GM04503 (cell line): Measurements from ENCODE around the gene CCR2.

ENCODE experiments used
- DNase-seq: peaks from one replicate; pipeline ENCODE4 v3.0.0-alpha.2; 2012; ENCODE audit warnings: low read depth

The CCR2 gene

GRCh38 chr3:46354984-46355383 lies 1.1 kb downstream of the CCR2 start:
- DNase-seq, result no peak

DNA sequence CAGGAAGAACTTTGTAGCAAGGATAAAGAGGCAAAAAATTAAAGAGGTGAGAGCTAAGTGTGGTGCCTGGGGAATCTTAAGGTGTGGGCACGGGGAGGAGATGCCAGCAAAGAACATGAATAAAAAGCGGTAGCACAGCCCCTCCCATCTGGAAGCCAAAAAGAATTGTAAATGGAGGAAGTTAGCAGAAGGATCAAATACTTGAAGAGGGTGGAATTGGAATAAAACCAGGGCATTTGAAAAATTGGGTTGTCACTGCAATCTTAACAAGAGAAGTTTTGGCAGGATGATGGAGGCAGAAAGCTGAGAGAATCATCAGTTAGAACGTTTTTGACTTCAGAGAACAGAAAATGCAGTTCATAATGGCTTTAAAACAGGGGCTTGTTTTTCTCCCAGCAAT lies 2.4 kb downstream of the CCR2 start:
- DNase-seq, result no peak

GRCh38 chr3:46356909-46357308 lies 3.0 kb downstream of the CCR2 start:
- DNase-seq, result no peak

- no peak for DNase-seq
Observed at GRCh38 chr3:46358466-46358865, 4.6 kb downstream of the CCR2 start.

GRCh38 chr3:46359733-46360493 lies 6.0 kb downstream of the CCR2 start:
- DNase-seq, result no peak

DNA sequence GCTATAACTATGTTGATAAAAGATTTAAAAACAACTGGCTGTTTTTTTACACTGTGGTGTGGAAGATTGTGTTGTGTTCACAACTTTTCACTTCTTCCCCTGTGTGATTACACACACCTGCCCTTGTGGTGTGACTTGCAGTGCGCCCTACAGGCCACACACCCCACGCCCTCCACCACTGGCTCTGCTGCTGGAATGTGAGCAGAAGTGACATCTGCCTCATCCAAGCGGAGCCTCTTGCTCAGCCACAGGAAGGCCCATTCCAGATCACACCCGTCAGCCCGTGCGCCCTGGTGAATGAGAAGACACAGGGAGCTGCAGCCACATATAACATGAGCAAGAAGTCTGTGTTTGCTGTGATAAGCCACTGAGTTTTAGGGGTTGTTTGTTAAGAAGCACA lies 7.0 kb downstream of the CCR2 start:
- no peak for DNase-seq

DNA sequence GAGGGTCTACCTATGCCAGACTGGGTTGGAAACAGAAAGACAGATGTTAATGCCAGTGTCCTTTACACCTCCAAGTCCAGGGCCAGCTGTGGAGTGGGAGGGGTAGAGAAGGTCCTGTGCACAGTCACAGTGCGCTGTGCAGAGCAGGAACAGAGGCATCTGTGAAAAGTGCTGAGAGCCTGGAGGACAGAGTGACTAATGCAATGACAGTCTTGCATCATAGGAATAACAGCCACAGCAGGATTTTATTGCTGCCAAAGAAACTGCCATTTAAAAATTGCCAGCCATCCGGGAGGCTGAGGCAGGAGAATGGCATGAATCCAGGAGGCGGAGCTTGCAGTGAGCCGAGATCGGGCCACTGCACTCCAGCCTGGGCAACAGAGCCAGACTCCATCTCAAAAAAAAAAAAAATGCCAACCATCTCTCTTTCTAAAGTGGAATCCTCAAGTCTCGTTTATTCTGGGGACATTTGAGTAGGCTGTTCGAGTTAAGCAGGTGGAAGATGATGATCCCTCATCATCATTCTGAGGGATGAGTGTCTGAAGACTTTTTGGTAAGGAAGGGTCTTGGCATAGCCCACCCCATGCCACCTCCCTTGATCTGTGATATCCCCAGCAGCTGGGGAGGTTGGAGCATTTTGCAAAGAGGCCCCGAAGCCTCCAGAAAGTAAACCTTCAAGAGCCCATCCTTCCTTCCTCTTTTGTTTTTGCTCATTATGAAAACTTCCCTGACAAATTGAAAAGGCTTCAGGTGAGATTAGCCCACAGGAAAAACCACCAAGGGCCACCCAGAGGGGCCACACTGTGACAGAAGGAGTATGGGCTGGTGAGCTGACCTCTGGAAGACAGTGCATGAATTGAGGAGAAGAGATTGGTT lies 7.7 kb downstream of the CCR2 start:
- DNase-seq, result no peak

GRCh38 chr3:46365041-46365440 lies 11.1 kb downstream of the CCR2 start:
- no peak for DNase-seq

GRCh38 chr3:46365737-46366524 lies 12.0 kb downstream of the CCR2 start:
- no peak for DNase-seq

GRCh38 chr3:46367811-46368210 lies 13.9 kb downstream of the CCR2 start:
- no peak for DNase-seq

DNA sequence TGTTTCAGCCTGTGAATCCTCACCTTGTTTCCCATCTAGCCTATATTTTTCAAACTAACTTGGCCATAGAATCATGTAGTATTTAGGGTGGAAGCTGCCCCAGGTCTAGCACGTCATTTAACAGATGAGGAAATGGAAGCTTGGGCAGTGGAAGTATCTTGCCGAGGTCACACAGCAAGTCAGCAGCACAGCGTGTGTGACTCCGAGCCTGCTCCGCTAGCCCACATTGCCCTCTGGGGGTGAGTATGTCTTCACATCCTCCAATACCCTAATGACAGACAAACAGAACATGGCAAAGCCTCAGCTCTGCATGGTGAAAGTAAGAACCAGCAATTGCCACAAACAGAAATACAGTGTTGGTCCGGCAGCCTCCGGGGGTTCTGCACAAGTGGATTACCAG lies 14.7 kb downstream of the CCR2 start:
- no peak for DNase-seq

GRCh38 chr3:46369151-46369550 lies 15.2 kb downstream of the CCR2 start:
- no peak for DNase-seq

DNA sequence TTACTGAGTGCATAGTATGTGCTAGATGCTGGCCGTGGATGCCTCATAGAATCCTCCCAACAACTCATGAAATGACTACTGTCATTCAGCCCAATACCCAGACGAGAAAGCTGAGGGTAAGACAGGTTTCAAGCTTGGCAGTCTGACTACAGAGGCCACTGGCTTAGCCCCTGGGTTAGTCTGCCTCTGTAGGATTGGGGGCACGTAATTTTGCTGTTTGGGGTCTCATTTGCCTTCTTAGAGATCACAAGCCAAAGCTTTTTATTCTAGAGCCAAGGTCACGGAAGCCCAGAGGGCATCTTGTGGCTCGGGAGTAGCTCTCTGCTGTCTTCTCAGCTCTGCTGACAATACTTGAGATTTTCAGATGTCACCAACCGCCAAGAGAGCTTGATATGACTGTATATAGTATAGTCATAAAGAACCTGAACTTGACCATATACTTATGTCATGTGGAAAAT lies 15.8 kb downstream of the CCR2 start:
- no peak for DNase-seq

DNA sequence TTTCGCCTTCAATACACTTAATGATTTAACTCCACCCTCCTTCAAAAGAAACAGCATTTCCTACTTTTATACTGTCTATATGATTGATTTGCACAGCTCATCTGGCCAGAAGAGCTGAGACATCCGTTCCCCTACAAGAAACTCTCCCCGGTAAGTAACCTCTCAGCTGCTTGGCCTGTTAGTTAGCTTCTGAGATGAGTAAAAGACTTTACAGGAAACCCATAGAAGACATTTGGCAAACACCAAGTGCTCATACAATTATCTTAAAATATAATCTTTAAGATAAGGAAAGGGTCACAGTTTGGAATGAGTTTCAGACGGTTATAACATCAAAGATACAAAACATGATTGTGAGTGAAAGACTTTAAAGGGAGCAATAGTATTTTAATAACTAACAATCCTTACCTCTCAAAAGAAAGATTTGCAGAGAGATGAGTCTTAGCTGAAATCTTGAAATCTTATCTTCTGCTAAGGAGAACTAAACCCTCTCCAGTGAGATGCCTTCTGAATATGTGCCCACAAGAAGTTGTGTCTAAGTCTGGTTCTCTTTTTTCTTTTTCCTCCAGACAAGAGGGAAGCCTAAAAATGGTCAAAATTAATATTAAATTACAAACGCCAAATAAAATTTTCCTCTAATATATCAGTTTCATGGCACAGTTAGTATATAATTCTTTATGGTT lies 17.1 kb downstream of the CCR2 start, which contains the start of gene CCR5:
TSS of gene CCR5 (plus strand) at position 108 of the 680 bp plus-strand sequence. CDS start 1,957 bp downstream, outside the sequence.
- DNase-seq, result no peak

GRCh38 chr3:46371519-46372340 lies 17.8 kb downstream of the CCR2 start:
- no peak for DNase-seq

DNA sequence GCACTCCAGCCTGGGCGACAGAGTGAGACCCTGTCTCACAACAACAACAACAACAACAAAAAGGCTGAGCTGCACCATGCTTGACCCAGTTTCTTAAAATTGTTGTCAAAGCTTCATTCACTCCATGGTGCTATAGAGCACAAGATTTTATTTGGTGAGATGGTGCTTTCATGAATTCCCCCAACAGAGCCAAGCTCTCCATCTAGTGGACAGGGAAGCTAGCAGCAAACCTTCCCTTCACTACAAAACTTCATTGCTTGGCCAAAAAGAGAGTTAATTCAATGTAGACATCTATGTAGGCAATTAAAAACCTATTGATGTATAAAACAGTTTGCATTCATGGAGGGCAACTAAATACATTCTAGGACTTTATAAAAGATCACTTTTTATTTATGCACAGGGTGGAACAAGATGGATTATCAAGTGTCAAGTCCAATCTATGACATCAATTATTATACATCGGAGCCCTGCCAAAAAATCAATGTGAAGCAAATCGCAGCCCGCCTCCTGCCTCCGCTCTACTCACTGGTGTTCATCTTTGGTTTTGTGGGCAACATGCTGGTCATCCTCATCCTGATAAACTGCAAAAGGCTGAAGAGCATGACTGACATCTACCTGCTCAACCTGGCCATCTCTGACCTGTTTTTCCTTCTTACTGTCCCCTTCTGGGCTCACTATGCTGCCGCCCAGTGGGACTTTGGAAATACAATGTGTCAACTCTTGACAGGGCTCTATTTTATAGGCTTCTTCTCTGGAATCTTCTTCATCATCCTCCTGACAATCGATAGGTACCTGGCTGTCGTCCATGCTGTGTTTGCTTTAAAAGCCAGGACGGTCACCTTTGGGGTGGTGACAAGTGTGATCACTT lies 18.8 kb downstream of the CCR2 start:
- DNase-seq, result no peak

DNA sequence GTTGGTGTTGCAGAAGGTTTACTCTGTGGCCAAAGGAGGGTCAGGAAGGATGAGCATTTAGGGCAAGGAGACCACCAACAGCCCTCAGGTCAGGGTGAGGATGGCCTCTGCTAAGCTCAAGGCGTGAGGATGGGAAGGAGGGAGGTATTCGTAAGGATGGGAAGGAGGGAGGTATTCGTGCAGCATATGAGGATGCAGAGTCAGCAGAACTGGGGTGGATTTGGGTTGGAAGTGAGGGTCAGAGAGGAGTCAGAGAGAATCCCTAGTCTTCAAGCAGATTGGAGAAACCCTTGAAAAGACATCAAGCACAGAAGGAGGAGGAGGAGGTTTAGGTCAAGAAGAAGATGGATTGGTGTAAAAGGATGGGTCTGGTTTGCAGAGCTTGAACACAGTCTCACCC lies 20.8 kb downstream of the CCR2 start:
- no peak for DNase-seq

DNA sequence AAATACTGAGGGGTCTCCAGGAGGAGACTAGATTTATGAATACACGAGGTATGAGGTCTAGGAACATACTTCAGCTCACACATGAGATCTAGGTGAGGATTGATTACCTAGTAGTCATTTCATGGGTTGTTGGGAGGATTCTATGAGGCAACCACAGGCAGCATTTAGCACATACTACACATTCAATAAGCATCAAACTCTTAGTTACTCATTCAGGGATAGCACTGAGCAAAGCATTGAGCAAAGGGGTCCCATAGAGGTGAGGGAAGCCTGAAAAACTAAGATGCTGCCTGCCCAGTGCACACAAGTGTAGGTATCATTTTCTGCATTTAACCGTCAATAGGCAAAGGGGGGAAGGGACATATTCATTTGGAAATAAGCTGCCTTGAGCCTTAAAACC lies 21.3 kb downstream of the CCR2 start:
- no peak for DNase-seq

DNA sequence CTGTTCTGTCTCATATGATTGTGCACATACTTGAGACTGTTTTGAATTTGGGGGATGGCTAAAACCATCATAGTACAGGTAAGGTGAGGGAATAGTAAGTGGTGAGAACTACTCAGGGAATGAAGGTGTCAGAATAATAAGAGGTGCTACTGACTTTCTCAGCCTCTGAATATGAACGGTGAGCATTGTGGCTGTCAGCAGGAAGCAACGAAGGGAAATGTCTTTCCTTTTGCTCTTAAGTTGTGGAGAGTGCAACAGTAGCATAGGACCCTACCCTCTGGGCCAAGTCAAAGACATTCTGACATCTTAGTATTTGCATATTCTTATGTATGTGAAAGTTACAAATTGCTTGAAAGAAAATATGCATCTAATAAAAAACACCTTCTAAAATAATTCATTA lies 21.9 kb downstream of the CCR2 start:
- DNase-seq, result no peak

DNA sequence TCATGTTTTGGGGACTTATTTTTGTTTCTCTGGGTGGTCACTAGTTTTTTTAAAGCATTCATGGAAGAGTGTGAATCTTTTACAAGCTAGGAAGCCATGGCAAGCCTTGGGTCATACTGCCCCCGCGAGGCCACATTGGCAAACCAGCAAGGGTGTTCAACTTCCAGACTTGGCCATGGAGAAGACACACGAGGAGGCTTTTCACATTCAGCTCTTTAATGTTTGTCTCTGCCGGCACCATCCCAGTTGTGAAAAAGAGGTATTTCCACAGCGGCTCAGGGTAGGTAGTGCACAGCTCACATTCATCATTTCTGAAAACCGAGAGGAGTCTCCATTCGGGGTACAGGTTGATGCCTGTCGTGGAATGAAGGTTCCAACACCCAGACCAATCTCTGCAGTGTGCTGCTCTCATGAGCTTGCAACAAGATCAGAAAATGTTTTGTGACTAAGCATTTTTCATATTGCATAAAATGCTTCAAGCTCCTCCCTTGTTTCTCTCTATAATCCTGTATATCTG lies 24.6 kb downstream of the CCR2 start:
- no peak for DNase-seq
